Endothelial cell of umbilical vein (primary cell): ENCODE measurements around the gene UTRN.

Experiments
- EZH2 ChIP-seq: IDR thresholded peaks from 2 replicates; pipeline ENCODE4 v1.6.1; 2012; ENCODE audit warnings: borderline replicate concordance, low read depth, mild to moderate bottlenecking, moderate library complexity, low read length, inconsistent platforms; ENCODE audit not compliant: severe bottlenecking
- FOS ChIP-seq: IDR thresholded peaks from 2 replicates; pipeline ENCODE4 v1.6.1; 2011; ENCODE audit warnings: mild to moderate bottlenecking, low read length, moderate library complexity, borderline replicate concordance; ENCODE audit not compliant: insufficient read depth
- JUN ChIP-seq: IDR thresholded peaks from 2 replicates; pipeline ENCODE4 v1.6.1; 2011; ENCODE audit warnings: borderline replicate concordance, low read depth; ENCODE audit not compliant: insufficient read length, insufficient read depth
- MYC ChIP-seq: IDR thresholded peaks from one replicate; pipeline ENCODE4 v1.6.1; 2011; ENCODE audit warnings: mild to moderate bottlenecking, low read depth, low read length
- POLR2A ChIP-seq: IDR thresholded peaks from 2 replicates; pipeline ENCODE4 v1.6.1; 2012; ENCODE audit warnings: low read depth, mild to moderate bottlenecking, control low read depth, low read length
- POLR2AphosphoS5 ChIP-seq: IDR thresholded peaks from 2 replicates; pipeline ENCODE4 v1.6.1; 2012; ENCODE audit warnings: low read depth, mild to moderate bottlenecking, control low read depth, low read length, moderate library complexity; ENCODE audit not compliant: insufficient read depth
- TF ChIP-seq, protein P1 (sequence below): IDR thresholded peaks from 2 replicates; pipeline ENCODE4 v1.6.1; 2011; ENCODE audit not compliant: insufficient read depth, insufficient read length
- TF ChIP-seq, protein P2 (sequence below), 2 donors: IDR thresholded peaks; 1 replicate in 1 of 2; 2 replicates in 1 of 2; pipeline ENCODE4 v1.5.1; 2011; ENCODE audit warnings: low read length in 2 of 2, mild to moderate bottlenecking in 2 of 2, moderate library complexity in 2 of 2, control low read depth in 1 of 2, inconsistent platforms in 1 of 2, low read depth in 1 of 2; ENCODE audit not compliant: insufficient read depth in 1 of 2; ENCODE audit errors: extremely low read depth in 1 of 2

DNA sequence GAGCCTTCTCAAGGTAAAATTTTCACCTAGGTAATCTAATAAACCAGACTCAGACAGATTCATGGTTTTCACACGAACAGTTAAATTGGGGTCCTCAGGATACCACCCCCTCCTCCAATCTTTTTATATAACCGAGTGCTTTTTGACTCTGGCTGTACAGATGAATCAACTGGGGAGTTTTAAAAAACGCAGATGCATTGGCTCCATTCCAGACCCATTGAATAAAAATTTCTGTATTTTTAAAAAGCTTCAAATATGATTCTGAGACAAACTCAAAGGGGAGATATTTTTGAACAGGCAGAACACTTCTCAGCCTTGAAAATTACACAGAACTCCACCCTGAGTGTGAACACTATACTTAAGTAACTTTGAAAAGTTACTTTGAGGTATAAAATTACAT, 7.2 kb downstream of the UTRN start:
- TF ChIP-seq, protein P1, sequence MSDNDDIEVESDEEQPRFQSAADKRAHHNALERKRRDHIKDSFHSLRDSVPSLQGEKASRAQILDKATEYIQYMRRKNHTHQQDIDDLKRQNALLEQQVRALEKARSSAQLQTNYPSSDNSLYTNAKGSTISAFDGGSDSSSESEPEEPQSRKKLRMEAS = no peak
- TF ChIP-seq POLR2AphosphoS5 (no peak), POLR2A (no peak), JUN (no peak), MYC (no peak), EZH2 (no peak), FOS (no peak)
- TF ChIP-seq, protein P2, sequence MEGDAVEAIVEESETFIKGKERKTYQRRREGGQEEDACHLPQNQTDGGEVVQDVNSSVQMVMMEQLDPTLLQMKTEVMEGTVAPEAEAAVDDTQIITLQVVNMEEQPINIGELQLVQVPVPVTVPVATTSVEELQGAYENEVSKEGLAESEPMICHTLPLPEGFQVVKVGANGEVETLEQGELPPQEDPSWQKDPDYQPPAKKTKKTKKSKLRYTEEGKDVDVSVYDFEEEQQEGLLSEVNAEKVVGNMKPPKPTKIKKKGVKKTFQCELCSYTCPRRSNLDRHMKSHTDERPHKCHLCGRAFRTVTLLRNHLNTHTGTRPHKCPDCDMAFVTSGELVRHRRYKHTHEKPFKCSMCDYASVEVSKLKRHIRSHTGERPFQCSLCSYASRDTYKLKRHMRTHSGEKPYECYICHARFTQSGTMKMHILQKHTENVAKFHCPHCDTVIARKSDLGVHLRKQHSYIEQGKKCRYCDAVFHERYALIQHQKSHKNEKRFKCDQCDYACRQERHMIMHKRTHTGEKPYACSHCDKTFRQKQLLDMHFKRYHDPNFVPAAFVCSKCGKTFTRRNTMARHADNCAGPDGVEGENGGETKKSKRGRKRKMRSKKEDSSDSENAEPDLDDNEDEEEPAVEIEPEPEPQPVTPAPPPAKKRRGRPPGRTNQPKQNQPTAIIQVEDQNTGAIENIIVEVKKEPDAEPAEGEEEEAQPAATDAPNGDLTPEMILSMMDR (IDR thresholded peaks at IDR 0.05; ENCODE audit: extremely low read depth in 1 of 2, insufficient read depth in 1 of 2, low read depth in 1 of 2, low read length in 2 of 2) = no peak
